Gastroesophageal sphincter (tissue), 4 donors: ENCODE measurements around the gene KIAA0825. TPM values are rescaled to one million over a fixed set of nuclear protein-coding genes. Genes with fewer than 3 reads are reported as not detected.

Source experiments
- ATAC-seq: fragments of 150-250 bp; one replicate; pipeline ENCODE4 v1.9.1; 2016; ENCODE audit warnings: mild to moderate bottlenecking, moderate library complexity
- H3K27ac ChIP-seq, 4 donors: fragments of 200-600 bp; sonication (generic) in 3 of 4; 1 replicate in 3 of 4; 2 replicates in 1 of 4; pipeline ENCODE4 v1.5.1; 2016 to 2019
- H3K27me3 ChIP-seq: fragments of 200-600 bp; sonication (generic); one replicate; pipeline ENCODE4 v1.5.1; 2019
- H3K36me3 ChIP-seq, 2 donors: fragments of 200-600 bp; sonication (generic); one replicate each; pipeline ENCODE4 v1.5.1; 2019; ENCODE audit warnings: control low read depth in 1 of 2
- H3K4me1 ChIP-seq, 3 donors: fragments of 200-600 bp; sonication (generic); 1 replicate in 2 of 3; 2 replicates in 1 of 3; pipeline ENCODE4 v1.5.1; 2016 to 2019; ENCODE audit warnings: control low read depth in 2 of 3
- H3K4me3 ChIP-seq, 2 donors: fragments of 200-600 bp; sonication (generic); one replicate each; pipeline ENCODE4 v1.5.1; 2019; ENCODE audit warnings: mild to moderate bottlenecking in 1 of 2, moderate library complexity in 1 of 2
- H3K9me3 ChIP-seq, 3 donors: fragments of 200-600 bp; sonication (generic); one replicate each; pipeline ENCODE4 v1.5.1; 2017 to 2019; ENCODE audit warnings: control low read depth in 2 of 3
- CTCF ChIP-seq, 4 experiments: fragments of 200-600 bp in 2 of 4; fragments of 450-650 bp in 2 of 4; sonication (generic) in 1 of 4; IDR thresholded peaks; one replicate each; pipeline ENCODE4 v1.5.1; 2017 to 2019; ENCODE audit warnings: antibody characterized with exemption in 4 of 4, mild to moderate bottlenecking in 2 of 4, moderate library complexity in 2 of 4
- EP300 ChIP-seq: sonication (generic); formaldehyde crosslinking; IDR thresholded peaks from one replicate; pipeline ENCODE4 v1.6.1; 2017; ENCODE audit warnings: antibody characterized with exemption, mild to moderate bottlenecking
- POLR2A ChIP-seq, 2 donors: fragments of 450-650 bp; IDR thresholded peaks; one replicate each; pipeline ENCODE4 v1.6.1; 2017; ENCODE audit warnings: antibody characterized with exemption in 2 of 2, mild to moderate bottlenecking in 2 of 2, moderate library complexity in 1 of 2
- POLR2AphosphoS5 ChIP-seq: sonication (generic); formaldehyde crosslinking; IDR thresholded peaks from one replicate; pipeline ENCODE4 v1.6.1; 2017; ENCODE audit warnings: antibody characterized with exemption
- WGBS, 2 donors: methylation state at CpG; one replicate each; pipeline ENCODE4 v1.1.5; 2018; ENCODE audit warnings: low coverage in 1 of 2; 5-methylcytosine and 5-hydroxymethylcytosine counted together
- total RNA-seq, 4 donors: library from RNA; depleted of rRNA; stranded (reverse); fragments of >200 nt; gene quantifications; one replicate each; pipeline ENCODE4 v1.1.0, GENCODE V29; 2016

Gene KIAA0825
- total RNA-seq, 4 donors from 2014 or later, result 3.0 to 7.9 (median 4.8) TPM

GRCh38 chr5:94240596-94240992, 377.8 kb downstream of the KIAA0825 start:
- TF ChIP-seq POLR2A (IDR thresholded peaks at IDR 0.05), result no peak
- no peak for TF ChIP-seq CTCF (IDR thresholded peaks at IDR 0.05)
- TF ChIP-seq EP300, result no peak
- TF ChIP-seq POLR2AphosphoS5, result peak; percentile 90
- Histone ChIP-seq H3K27ac (peak overlapping the region in 1 of 4 donors; percentile 6), H3K27me3 (no peaks in the 10 kb centered on the region), H3K4me1 (peaks cover 0 to 33% (median 8%) of the 10 kb centered on the region in 3 donors), H3K9me3 (peaks cover 0 to 10% (median 0%) of the 10 kb centered on the region in 3 donors), H3K36me3 (no peaks in the 10 kb centered on the region), H3K4me3 (no peak overlapping the region)
- 16 to 37% methylated on average over 5 of the region's 5 CpGs for WGBS, 2 donors
- peak; percentile 18 for ATAC-seq

- Histone ChIP-seq H3K4me3 (no peak overlapping the region), H3K36me3 (no peaks in the 10 kb centered on the region), H3K27me3 (no peaks in the 10 kb centered on the region), H3K4me1 (peaks cover 0 to 33% (median 8%) of the 10 kb centered on the region in 3 donors), H3K27ac (peak overlapping the region in 1 of 4 donors; percentile 6), H3K9me3 (peaks cover 0 to 15% (median 0%) of the 10 kb centered on the region in 3 donors)
- 6 to 16% methylated on average over 3 of the region's 3 CpGs for WGBS, 2 donors
- TF ChIP-seq CTCF (IDR thresholded peaks at IDR 0.05) (no peak), POLR2AphosphoS5 (peak; percentile 63)
- no peak for ATAC-seq
Measured at GRCh38 chr5:94240134-94240533, 378.3 kb downstream of the KIAA0825 start.

GRCh38 chr5:94239266-94239665, 379.1 kb downstream of the KIAA0825 start:
- H3K4me1 ChIP-seq, result peaks cover 0 to 33% (median 8%) of the 10 kb centered on the region in 3 donors
- no peaks in the 10 kb centered on the region for H3K27me3 ChIP-seq
- no peaks in the 10 kb centered on the region for H3K36me3 ChIP-seq
- WGBS, 2 donors, result 32 to 33% methylated on average over 2 of the region's 2 CpGs
- ATAC-seq, result no peak
- no peak overlapping the region for H3K4me3 ChIP-seq
- no peak for TF ChIP-seq EP300
- no peak for TF ChIP-seq CTCF (IDR thresholded peaks at IDR 0.05)
- TF ChIP-seq POLR2AphosphoS5, result no peak
- TF ChIP-seq POLR2A (IDR thresholded peaks at IDR 0.05), result no peak
- peaks cover 0 to 23% (median 0%) of the 10 kb centered on the region in 3 donors for H3K9me3 ChIP-seq
- H3K27ac ChIP-seq, result no peak overlapping the region

GRCh38 chr5:94234987-94235386, 383.4 kb downstream of the KIAA0825 start:
- H3K9me3 ChIP-seq, result peaks cover 0 to 24% (median 0%) of the 10 kb centered on the region in 3 donors
- no peak overlapping the region for H3K4me3 ChIP-seq
- H3K27ac ChIP-seq, result no peak overlapping the region
- peaks cover 0 to 7% (median 0%) of the 10 kb centered on the region in 3 donors for H3K4me1 ChIP-seq
- WGBS, 2 donors, result 33% methylated on average over 1 of the region's 1 CpG; no CpG with 5 or more reads in 1 of the 2 donors
- no peaks in the 10 kb centered on the region for H3K36me3 ChIP-seq
- no peaks in the 10 kb centered on the region for H3K27me3 ChIP-seq
- TF ChIP-seq EP300 (no peak), POLR2AphosphoS5 (no peak), POLR2A (IDR thresholded peaks at IDR 0.05) (no peak), CTCF (IDR thresholded peaks at IDR 0.05) (no peak)
- ATAC-seq, result no peak

GRCh38 chr5:94228791-94229190, 389.6 kb downstream of the KIAA0825 start:
- Histone ChIP-seq H3K36me3 (no peaks in the 10 kb centered on the region), H3K4me1 (no peaks in the 10 kb centered on the region), H3K27me3 (no peaks in the 10 kb centered on the region), H3K27ac (no peak overlapping the region), H3K4me3 (no peak overlapping the region), H3K9me3 (no peaks in the 10 kb centered on the region)
- TF ChIP-seq CTCF (IDR thresholded peaks at IDR 0.05) (no peak), POLR2AphosphoS5 (no peak), EP300 (no peak), POLR2A (IDR thresholded peaks at IDR 0.05) (no peak)
- peak; percentile 36 for ATAC-seq
